Measurements from ENCODE around the gene CD274.

Gene CD274

GRCh38 chr9:5446451-5447236 lies 3.7 kb upstream of the CD274 start:
- DNase-seq (ENCODE audit: low read depth in 2 of 2), result peak in 1 of 2 donors; percentile 50
- H3K4me3 ChIP-seq (replicated peaks in 1 of 2; ENCODE audit: low read depth in 2 of 2, low read length in 2 of 2), result no peak overlapping the region
- TF ChIP-seq, protein P1, sequence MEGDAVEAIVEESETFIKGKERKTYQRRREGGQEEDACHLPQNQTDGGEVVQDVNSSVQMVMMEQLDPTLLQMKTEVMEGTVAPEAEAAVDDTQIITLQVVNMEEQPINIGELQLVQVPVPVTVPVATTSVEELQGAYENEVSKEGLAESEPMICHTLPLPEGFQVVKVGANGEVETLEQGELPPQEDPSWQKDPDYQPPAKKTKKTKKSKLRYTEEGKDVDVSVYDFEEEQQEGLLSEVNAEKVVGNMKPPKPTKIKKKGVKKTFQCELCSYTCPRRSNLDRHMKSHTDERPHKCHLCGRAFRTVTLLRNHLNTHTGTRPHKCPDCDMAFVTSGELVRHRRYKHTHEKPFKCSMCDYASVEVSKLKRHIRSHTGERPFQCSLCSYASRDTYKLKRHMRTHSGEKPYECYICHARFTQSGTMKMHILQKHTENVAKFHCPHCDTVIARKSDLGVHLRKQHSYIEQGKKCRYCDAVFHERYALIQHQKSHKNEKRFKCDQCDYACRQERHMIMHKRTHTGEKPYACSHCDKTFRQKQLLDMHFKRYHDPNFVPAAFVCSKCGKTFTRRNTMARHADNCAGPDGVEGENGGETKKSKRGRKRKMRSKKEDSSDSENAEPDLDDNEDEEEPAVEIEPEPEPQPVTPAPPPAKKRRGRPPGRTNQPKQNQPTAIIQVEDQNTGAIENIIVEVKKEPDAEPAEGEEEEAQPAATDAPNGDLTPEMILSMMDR (IDR thresholded peaks at IDR 0.05; ENCODE audit: low read depth, low read length), result no peak

DNA sequence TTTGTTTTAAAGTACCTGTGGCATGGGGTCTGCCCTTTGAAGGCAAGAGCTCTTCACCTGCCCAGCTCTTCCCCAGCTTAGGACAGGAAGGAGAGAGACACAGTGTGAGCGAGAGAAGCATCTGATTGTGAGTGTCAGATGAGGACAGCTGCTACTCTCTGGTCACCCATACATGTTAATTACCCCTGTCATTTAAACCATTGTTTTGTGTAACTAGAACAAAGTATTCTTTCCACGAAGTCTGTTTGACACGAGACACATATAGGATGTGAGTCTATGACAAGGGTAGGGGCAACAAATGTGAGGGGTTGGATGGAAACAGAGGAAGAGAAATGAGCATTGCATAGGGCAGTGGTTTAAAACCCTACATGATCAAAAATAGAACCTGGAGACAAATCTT lies 3.0 kb upstream of the CD274 start:
- no peak overlapping the region for H3K4me3 ChIP-seq (replicated peaks in 1 of 2; ENCODE audit: low read depth in 2 of 2, low read length in 2 of 2)
- no peak for DNase-seq (ENCODE audit: low read depth in 2 of 2)
- TF ChIP-seq, protein P1 (IDR thresholded peaks at IDR 0.05; ENCODE audit: low read depth, low read length), result no peak

- no peak overlapping the region for H3K4me3 ChIP-seq (replicated peaks in 1 of 2; ENCODE audit: low read depth in 2 of 2, low read length in 2 of 2)
- no peak for DNase-seq (ENCODE audit: low read depth in 2 of 2)
- TF ChIP-seq, protein P1 (IDR thresholded peaks at IDR 0.05; ENCODE audit: low read depth, low read length), result no peak
Measured at GRCh38 chr9:5448016-5448415, 2.3 kb upstream of the CD274 start.

- TF ChIP-seq, protein P1 (IDR thresholded peaks at IDR 0.05; ENCODE audit: low read depth, low read length), result no peak
- H3K4me3 ChIP-seq (replicated peaks in 1 of 2; ENCODE audit: low read depth in 2 of 2, low read length in 2 of 2), result no peak overlapping the region
Measured at GRCh38 chr9:5448461-5449435, 1.6 kb upstream of the CD274 start.

GRCh38 chr9:5449521-5450358 lies 602 bp upstream of the CD274 start:
- DNase-seq (ENCODE audit: low read depth in 2 of 2), result no peak
- TF ChIP-seq, protein P1 (IDR thresholded peaks at IDR 0.05; ENCODE audit: low read depth, low read length), result no peak
- H3K4me3 ChIP-seq (replicated peaks in 1 of 2; ENCODE audit: low read depth in 2 of 2, low read length in 2 of 2), result peak overlapping the region; percentile 65 to 66

More at GRCh38 chr9:5448461-5449435, 1.6 kb upstream of the CD274 start:
- DNase-seq (ENCODE audit: low read depth in 2 of 2), result no peak

DNA sequence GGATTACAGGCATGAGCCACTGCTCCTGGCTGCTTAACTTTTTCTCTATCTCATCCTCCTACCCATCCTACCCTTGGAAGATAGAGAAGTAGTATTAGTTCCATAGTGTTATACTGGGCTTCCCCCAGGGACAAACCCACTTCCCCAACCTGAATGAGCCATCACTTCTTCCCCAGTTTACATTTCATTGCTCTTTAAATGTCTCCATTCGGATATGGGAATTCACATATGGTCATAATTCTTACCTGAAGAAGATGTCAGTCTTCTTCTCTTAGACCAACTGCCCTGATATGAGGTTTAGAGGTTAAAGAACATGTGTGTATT lies 1.9 kb downstream of the CD274 start:
- TF ChIP-seq, protein P1 (IDR thresholded peaks at IDR 0.05; ENCODE audit: low read depth, low read length), result no peak
- DNase-seq (ENCODE audit: low read depth in 2 of 2), result no peak
- peak overlapping the region in 1 of 2 donors; percentile 3 for H3K4me3 ChIP-seq (replicated peaks in 1 of 2; ENCODE audit: low read depth in 2 of 2, low read length in 2 of 2)
